ENCODE measurements around the gene F8.

The F8 gene

DNA sequence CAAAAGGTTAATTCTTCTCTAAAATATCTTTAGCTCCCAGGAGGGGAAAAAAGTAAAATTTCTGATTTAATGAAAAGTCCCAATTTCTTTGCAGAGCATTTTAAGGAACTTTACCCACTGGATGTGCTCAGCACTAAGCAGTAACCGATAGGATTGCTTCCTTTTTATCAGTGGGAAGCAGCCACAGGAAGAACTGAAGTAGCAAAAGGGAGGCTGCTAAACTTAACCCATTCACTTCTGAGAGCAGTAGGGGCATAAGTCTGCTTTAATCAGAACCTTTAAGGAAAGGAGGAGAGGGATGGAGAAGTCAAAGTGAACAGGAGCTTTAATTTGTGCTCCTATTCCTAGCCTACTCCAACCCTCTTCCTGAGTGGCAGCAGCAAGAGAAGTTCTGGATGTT, at the start of gene F8:
Gene F8 (minus strand): TSS at position 139 of the 400 bp plus-strand sequence. CDS start 171 bp downstream, outside the sequence.
- no peak for DNase-seq

DNA sequence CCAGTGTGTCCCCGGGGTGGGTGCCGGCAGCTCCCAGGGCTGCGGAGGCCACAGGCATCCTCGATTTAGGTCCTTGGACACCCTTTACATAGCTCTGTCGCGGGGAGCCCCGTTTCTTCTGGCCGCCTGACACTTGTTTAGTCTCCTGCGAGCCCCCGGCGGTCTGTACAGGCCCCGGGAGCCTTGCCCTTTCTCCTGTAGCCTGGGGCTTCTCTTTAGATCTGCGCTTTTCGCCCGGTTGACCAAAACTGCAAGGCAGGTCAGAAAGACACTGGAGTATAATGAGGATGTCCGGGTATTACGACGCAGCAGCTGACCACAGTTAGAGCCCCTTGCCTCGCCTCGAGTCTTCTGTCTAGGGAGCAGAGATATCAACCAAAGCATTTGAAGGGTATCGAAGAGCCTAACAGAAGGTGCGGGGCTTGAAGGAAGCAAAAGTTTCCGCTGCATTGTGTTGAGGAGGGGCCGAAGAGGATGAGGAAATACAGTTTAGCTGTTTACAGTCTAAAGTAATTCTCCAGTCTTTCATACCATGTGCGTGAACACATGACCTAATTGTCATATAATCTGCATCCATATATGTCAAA, 49.3 kb upstream of the F8 start:
- DNase-seq = no peak

DNA sequence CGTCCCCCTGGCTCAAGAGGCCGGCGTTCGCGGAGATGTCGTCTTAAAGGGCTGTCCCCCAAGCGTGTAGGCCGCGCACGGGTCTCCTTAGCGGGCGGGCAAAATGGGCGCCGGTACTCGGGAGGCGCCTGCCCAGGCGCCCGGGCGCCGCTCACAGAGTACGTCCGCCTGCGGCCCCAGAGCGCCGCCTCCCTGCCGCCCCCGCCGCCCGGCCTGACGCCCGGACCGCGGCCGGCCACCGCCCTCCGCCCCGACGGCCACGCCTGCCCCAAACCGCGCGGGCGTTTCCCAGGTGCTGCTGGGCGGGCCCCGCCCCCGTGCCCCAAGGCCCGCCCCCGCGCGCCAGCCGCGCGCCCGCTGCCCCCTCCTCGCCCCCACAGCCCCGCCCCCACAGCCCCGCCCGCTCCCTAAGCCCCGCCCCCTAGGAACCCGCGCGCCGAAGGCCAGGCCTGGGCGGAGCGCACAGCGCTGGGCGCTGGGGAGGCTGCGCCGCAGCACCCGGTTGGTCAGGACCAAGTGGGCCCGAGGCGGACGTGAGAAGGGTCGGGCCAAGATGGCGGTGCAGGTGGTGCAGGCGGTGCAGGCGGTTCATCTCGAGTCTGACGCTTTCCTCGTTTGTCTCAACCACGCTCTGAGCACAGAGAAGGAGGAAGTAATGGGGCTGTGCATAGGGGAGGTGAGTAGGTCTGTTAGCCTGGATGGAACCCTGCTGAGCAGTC, 48.6 kb upstream of the F8 start, which contains the start of the genes BRCC3, CMC4 and MTCP1:
Gene BRCC3 (plus strand): TSS at position 534 of the 719 bp plus-strand sequence. CDS start 20 bp downstream, at position 554.
Gene CMC4 (minus strand): TSS at position 162 of the 719 bp plus-strand sequence. CDS start 7,113 bp downstream, outside the sequence.
Gene MTCP1 (minus strand): TSS at position 162 of the 719 bp plus-strand sequence. CDS start 5,126 bp downstream, outside the sequence.
- DNase-seq = peak; percentile 81 to 85

DNA sequence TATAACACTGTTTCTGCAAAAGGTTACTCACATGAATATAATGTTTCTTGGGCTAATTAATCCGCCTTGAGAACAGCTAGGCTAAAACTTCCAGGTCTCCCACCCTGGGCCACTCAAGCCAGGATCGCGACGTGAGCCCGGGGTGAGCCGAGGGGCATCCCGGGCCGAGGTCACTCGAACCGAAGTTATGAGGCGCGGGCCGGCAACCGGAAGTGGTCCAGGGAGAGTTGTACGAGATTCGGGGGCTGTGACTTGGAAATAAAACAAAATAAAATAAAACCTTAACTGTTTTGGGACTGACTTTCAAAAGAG, 48.1 kb upstream of the F8 start:
- DNase-seq = no peak

DNA sequence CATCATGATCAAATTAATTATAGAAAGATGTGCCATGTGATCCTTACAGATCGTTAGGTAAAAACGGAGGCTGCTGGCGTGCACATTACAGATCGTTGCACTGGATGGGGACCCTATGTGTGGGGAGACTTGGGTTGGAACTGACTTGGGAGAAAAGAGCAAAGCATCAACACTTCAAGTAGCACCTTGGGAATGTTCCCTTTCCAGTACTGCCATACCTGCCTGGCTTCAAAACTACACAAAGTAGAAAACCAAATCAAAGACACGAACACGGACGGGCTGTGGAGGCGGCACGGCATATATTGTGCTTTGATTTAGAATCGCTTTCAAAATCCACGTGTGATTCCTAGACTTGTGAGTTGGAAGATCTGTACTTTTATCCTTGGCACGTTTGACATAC, 47.5 kb upstream of the F8 start:
- no peak for DNase-seq

DNA sequence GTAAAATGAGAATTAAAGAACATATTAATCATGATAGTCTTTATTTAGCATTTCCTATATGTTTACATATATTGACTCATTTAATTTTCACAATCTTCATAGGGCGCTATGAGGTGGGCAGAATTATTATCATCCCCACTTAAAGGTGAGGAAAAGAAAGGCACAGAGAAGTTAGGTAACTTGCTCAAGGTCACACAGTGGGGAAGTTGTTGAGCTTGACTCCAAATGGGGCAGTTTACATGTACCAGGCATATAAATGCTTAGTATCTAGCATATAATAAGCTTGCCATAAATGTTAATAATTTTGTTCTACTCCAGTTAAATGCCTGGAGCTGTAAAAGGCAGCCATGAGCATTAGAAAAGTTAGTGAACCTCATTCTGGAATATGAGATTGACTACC, 46.9 kb upstream of the F8 start:
- DNase-seq = no peak

DNA sequence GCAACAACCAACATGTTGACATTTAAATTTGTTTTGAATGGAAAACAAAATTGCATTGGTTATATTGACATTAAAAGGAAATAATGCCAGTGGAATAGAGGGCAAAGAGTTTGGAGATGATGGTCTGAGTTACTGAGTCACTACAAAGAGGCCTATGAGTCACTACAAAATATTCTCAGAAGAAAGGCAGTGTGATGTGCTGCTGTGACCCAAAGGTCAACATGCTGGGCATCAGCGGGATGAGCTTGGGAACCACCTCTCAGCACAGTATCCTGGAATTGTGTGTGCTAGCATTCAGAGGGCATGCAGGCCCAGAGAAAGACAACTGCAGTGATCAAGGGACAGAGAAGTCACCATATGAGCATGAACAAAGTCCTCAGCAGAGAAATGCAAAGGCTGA, 45.6 kb upstream of the F8 start:
- no peak for DNase-seq

DNA sequence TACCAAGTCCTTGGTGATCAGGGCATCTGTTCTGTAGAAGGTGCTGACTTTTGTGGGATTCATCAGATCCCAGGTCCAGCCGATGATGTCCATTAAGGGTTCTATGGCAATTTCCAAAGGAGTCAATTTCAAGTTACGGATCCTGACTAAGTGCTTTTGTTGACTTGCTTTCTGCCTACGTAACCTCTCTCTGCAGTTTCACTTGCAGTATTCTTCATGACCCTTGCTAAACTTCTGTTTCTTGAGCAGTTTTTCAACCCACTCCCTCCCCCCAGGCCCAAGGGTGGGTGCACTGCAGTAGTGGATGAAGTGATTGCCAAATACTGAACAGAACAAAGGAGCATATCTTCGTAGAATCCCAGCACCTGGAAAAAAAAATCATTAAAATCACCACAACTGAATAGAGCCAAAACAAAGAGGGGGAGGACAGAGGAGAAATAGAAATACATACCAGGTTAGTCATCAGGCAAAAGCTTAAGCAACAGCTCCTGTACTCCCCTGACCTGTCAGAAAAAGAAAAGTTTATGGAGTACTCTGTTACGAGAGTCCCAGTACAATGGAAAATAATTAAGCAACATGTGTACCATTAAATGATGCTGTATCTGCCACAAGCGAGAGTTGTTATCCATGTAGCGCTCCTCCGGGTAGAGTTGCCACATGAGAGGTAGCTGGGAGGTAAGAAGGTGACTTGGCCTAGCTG, 42.7 kb upstream of the F8 start:
- DNase-seq = no peak

DNA sequence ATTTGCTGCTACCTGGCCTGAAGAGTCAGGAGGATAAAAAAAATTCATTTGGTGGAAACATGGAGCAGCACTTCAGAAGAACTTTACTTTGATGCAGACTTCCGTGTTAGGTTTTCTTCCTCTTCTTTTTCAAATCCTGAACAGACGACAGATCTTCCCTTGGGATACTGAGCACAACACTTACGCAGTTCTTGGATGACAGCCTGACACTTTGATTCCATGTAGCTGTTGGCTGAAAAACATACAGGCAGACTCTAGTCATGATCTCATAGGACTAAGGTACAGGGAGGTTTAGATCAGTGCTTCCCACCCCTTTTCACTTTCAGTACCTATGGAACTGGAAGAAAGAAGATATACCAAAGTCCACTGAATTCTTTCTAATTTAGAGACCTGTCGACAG, 39.2 kb upstream of the F8 start:
- no peak for DNase-seq

DNA sequence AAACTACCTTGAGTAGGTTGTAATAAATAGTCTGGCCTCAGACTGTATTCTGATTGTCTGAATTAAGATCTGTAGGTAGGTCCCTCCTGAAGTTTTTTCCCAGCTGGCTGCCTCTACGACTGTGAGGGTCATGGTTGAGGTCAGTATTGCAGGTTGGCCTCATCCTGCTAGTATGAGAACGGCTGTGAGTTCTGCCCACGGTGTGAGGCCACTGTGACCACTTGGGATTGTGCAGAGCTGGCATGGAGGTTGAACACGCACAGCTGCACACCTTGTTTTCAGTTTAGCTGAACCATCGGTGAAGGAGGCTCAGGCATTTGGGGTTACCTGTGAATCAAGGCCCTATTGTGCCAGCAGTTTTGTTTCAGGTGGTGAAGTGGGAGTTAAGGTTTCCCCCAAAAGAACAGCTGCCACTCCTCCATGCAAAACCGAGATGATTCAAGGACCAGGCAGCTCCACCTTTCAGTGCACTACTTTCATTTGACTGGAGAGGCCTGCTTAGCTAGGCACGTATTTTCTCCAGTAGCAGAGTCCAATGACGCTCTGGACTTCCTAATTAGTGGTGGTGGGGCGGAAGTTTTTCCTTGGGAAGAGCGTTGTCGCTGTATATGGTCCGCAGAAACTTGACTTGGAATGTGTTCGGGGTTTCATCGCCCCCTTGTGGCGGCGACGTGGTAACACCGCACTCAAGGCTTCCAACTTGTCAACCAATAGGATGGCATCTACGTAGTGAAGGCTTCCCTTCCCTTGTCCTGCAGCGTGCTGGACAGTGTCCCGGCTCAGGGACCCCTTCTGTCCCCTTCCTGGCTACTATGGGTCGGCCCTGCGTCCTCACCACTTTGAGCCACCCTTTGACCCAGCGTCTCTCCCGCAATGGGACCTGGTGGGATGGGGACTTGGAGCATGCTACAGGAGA, 34.6 kb upstream of the F8 start:
- peak; percentile 51 to 58 for DNase-seq

DNA sequence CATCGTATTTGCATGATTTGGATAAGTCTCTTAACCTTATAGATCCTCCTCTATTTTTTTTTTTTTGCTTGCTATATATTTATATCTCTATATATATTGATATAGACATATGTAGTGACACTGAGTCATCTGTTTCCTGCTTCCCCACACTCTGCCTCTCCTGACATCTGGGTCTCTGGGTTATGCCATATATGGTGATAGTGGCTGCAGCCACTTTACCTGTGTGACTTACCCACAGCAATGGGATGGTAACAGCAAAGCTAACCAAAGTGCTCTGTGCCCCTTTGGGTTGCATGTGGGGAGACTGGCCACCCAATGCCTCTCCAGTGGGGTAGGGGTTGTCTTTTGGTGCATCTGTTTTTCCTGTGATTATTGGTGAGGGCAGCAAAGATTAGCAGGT, 33.9 kb upstream of the F8 start:
- peak in 1 of 2 donors; percentile 11 for DNase-seq

DNA sequence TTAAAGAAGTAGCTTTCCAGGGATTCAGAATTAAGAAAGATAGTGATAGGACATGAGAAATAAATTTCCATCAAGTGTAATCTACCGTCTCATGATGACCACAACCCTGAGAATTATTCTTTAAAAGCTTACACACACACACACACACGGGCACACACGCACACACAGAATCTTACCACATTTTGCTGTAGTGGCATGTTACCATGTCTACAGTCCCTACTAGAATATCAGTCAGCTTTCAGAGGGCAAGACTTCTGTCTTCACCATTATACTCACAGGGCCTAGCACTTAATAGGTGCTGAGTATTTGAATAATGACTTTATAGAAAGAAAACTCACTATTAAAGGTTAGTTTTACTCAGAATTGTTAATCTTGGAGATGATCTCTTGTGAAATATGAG, 33.0 kb upstream of the F8 start:
- DNase-seq = no peak

DNA sequence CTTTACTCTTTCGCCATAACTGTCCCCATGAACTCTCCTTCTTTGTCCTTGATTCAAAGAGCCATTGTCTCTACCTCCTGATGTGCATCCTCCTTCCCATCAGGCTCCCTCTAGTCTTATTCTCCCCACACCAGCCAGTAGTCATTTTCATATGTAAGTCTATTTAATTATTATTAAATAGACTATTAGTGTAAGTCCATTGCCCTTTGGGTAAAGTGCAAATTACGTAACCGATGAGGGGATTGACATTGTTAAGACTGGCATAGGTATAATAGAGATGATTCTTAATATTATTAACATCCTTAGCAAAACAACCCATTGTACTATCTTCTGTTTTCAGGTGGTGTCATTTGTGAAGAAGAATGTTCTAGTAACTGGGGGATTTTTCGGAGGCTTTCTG, 31.7 kb upstream of the F8 start:
- DNase-seq = no peak

DNA sequence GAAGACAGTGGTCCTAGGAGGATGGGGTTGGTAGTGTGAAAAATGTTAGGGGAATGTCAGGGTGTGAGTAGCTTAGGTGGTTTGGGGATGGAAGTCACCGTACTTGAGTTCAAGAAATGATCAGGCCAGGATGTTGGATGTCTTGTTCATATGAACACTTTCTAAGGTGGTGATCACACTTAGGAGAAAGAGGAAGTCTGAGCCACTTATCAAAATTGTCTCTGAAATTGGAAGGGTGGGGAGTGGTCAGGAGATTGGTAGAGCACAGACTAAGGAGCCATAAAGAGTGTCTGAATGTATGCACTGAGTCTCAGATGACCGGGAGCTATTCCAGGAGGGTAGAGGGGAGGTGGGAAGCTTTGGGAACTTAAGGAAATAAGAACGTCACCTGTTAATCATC, 31.1 kb upstream of the F8 start:
- no peak for DNase-seq

DNA sequence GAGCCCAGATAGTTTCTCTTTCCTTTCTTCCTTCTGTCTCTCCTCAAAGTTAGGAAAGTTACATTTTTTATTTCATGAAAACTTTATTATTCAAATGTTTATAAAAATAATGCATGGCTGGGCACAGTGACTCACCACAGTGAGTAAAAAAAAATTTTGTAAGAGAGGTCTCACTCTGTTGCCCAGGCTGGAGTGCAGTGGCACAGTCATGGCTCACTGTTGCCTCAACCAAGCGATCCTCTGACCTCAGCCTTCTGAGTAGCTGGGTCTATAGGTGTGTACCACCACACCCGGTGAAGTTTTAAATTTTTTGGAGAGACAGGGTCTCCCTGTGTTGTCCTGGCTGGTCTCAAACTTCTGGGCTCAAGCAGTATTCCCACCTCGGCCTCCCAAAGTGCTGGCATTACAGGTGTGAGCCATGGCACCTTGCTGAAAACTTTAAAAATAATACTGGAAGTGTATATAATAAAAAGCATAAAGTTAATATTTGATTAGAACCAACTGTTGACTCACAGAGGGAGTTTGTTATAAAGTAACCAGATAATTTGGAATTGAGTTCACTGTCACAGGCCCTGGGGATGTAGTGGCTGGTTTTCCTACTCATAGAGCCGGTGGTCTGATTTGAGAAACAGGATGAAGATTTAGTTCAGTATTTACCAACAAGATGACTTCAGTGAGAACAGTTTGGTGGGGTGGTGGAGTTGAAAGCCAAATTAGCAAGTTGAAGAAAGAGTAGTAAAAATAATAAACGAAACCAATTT, 30.4 kb upstream of the F8 start:
- DNase-seq = no peak

DNA sequence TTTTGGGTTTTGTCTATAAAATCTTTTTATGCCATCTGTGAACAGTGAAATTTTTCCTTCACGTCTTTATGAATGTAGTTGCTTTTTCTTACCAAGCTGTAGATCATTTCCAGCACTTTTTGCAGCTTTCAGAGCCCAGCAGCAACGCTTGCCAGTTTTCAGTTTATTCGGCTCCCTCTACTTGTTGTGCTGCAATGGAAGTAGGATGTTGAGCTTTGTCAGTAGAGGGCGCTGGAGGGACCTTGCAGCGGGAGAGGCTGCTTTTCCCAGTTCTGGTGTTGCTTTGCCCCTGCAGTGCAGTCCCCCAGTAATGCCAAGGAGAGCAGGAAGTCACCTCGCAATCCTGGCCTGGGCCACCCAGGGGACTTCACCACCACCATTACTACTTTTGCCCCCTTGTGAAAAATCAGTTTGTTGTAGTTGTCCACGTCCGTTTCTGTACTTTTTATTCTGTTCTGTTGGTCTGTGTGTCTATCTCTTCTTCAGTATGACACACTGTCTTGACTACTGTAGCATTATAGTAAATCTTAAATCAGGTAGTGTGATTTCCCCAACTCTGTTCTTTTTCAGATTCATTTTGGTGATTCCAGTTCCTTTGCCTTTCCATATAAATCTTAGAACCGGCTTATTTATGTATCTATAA, 26.6 kb upstream of the F8 start:
- peak; percentile 47 to 51 for DNase-seq

DNA sequence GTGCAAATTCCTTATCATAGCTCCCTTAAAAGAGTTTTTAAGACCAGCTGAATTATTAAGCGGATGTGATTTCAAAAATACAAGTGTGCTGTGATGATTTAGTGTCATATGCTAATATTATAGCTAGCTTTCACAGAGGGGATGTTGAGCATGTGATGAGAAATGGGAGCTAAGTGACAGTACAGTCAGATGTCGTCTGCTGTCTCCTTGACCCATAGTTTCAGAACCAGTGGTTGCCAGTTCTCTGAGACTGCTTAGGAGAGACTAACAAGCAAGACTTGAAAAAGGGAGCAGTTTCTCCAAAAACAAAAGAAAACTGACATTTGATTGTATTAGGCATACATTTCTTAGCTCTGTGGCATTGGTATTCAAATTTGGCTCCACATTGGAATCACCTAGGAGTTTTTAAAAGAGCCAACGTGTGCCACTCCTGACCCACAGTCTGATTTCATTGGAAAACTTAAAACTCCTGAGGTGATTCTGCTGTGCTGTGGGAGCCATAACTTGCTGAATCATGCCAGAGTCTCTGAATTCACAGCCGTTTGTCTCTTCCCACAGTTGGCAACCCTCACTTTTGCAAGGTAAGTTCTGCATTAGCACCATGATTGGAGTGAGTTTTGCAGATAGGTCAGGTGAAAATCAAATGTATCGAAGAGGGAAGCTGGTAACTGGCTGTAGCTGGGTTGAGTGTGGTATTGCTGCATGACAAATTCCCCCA, 24.4 kb upstream of the F8 start:
- DNase-seq = no peak

DNA sequence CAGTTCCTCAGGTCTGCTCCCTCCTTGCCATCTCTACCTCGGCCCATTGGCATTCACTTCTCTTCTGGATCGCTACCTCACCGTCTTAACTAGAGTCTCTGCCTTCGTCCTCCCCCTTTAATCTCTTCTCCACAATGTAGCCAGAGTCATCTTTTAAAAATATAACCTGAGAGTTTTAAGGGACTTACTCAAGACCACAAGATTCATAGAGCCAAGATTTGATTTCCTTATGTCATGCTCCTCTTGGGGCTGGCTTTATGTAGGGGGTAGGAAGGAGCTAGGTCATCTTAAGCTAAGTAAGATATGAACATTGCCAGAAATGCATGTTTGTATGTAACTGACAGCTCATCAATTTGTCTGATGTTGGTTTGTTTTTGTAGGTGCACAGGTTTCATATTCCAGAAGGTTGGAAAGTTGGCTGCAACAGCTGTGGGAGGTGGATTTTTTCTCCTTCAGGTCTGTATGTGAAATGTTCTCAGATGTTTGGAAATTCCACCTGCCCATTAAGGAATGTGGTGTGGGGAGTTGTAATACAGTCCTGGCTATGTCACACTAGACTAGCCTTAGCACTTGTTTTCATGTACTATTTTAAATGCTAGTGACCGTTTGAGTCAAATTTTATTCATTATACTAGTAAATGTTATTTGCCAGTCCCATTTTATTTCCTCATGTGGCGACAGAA, 23.7 kb upstream of the F8 start:
- DNase-seq = no peak

DNA sequence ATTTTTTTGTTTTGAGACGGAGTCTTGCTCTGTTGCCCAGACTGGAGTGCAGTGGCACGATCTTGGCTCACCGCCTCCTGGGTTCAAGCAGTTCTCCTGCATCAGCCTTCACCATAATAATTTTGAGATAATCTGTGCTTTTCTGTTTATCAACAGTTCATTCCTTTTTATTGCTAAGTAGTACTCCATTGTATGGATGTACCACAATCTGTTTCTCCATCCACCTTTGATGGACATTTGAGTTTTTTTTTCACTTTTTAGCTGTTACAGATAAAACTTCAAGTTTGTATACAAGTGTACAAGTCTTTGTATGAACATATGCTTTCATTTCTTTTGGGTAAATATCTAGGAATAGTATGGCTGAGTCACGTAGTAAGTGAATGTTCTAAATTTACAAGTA, 13.2 kb upstream of the F8 start:
- DNase-seq = no peak

DNA sequence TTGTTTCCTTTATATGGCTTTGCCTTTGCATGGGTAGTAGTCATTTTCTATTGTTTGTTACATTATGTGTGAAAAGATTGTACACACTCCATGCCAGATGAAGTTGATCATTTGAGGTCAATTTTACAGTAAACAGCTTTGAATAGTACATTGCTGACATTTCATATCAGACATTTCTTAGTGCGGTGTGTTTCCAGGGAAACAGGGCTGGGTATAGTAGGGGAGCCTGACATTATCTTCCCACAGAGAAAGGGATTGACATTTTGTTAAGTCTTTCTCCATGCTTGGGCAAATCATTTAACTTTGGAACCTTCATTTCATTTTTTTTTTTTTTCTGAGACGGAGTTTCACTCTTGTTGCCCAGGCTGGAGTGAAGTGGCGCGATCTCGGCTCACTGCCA, 9.1 kb upstream of the F8 start:
- no peak for DNase-seq

All from CD4-positive, alpha-beta T cell treated with Interleukin-1 beta for 1 hour (primary cell).